Kidney (tissue), 14 donors: ENCODE measurements around the gene RAPGEF1. TPM values are rescaled to one million over a fixed set of nuclear protein-coding genes. Genes with fewer than 3 reads are reported as not detected.

Experiments used
- DNase-seq, 5 donors: peaks; one replicate each; pipeline ENCODE4 v3.0.0-alpha.2; 2013 to 2020
- FAIRE-seq: peaks from 2 replicates; lab custom pipeline; 2012; peaks lifted over from hg19 to GRCh38; lab: Jason Lieb, UNC
- H3K27ac ChIP-seq, 2 donors: one replicate each; pipeline ENCODE4 v1.7.0; 2013; ENCODE audit warnings: low read depth in 2 of 2, low read length in 2 of 2, inconsistent platforms in 1 of 2
- H3K27me3 ChIP-seq: one replicate; pipeline ENCODE4 v1.7.1; 2013; ENCODE audit warnings: low read length, inconsistent platforms; ENCODE audit not compliant: control insufficient read depth, insufficient read depth
- H3K36me3 ChIP-seq, 3 donors: one replicate each; pipeline versions ENCODE4 v1.7.0 to v1.7.1; 2013; ENCODE audit warnings: low read length in 3 of 3, control low read depth in 1 of 3, inconsistent platforms in 1 of 3; ENCODE audit not compliant: insufficient read depth in 3 of 3, control insufficient read depth in 2 of 3
- H3K4me1 ChIP-seq, 3 donors: one replicate each; pipeline versions ENCODE4 v1.7.0 to v1.7.1; 2013; ENCODE audit warnings: low read length in 3 of 3, inconsistent platforms in 1 of 3, low read depth in 1 of 3; ENCODE audit not compliant: control insufficient read depth in 2 of 3, insufficient read depth in 2 of 3
- H3K4me3 ChIP-seq, 3 donors: one replicate each; pipeline versions ENCODE4 v1.7.0 to v1.8.1; 2013; ENCODE audit warnings: low read length in 3 of 3, control low read depth in 1 of 3, inconsistent platforms in 1 of 3
- H3K9ac ChIP-seq, 3 donors: one replicate each; pipeline versions ENCODE4 v1.7.0 to v1.7.1; 2013; ENCODE audit warnings: low read length in 3 of 3, control low read depth in 1 of 3, inconsistent platforms in 1 of 3
- H3K9me3 ChIP-seq, 3 donors: one replicate each; pipeline versions ENCODE4 v1.7.0 to v1.7.1; 2013; ENCODE audit warnings: low read length in 3 of 3, control low read depth in 1 of 3, inconsistent platforms in 1 of 3; ENCODE audit not compliant: control insufficient read depth in 2 of 3, insufficient read depth in 1 of 3
- CTCF ChIP-seq: IDR thresholded peaks from 3 replicates; pipeline ENCODE4 v1.5.1; 2012; ENCODE audit warnings: mild to moderate bottlenecking, moderate library complexity, borderline replicate concordance; ENCODE audit not compliant: insufficient read depth; ENCODE audit errors: extremely low read depth
- intact Hi-C: fragments of 100-400 bp; cut with DNase I; formaldehyde crosslinking; loops from one replicate; pipeline ENCODE4 v1.11.1; 2022
- polyA plus RNA-seq: library from polyadenylated mRNA; stranded (reverse); fragments of 350-450 nt; fragmentation: Illumina TruSeq; extraction: RNeasy Lipid Tissue Mini Kit (QIAGEN cat#74804); gene quantifications from one replicate; pipeline ENCODE4 v1.2.3, GENCODE V29; 2014; ENCODE audit warnings: low read depth, low replicate concordance; ENCODE audit not compliant: insufficient read depth
- total RNA-seq: library from RNA; stranded (reverse); fragmentation: NEBNext Ultra II Directional; extraction: Animal tissue kit (Norgen Biotek cat#: 25700); gene quantifications from one replicate; pipeline ENCODE4 v1.2.1, GENCODE V29; 2021
- donor health status: control.
- donor health status: control.
- donor health status: control.
- donor health status: control.
- donor health status: control.
- donor health status: DM: yes; HTN: yes; CAD: no.
- donor health status: Normal renal cell carcinoma (clear cell type).

The RAPGEF1 gene
- total and polyA plus RNA-seq, 2 donors from 2014 or later: 15.5 to 79.7 TPM

GRCh38 chr9:131623655-131624330 lies 116.1 kb downstream of the RAPGEF1 start:
- intact Hi-C loops: no loop called here
- DNase-seq (peak in 1 of 5 donors; percentile 32), FAIRE-seq (no peak)
- Histone ChIP-seq H3K27ac (no peak overlapping the region), H3K4me1 (peaks cover 0 to 3% (median 0%) of the 10 kb centered on the region in 3 donors), H3K36me3 (peaks cover 4 to 41% (median 24%) of the 10 kb centered on the region in 3 donors), H3K9ac (no peak overlapping the region), H3K4me3 (no peak overlapping the region), H3K9me3 (no peaks in the 10 kb centered on the region), H3K27me3 (no peaks in the 10 kb centered on the region)
- TF ChIP-seq CTCF: no peak

- Histone ChIP-seq H3K27ac (no peak overlapping the region), H3K27me3 (no peaks in the 10 kb centered on the region), H3K4me3 (no peak overlapping the region), H3K4me1 (peaks cover 0 to 5% (median 0%) of the 10 kb centered on the region in 3 donors), H3K9ac (no peak overlapping the region), H3K36me3 (peaks cover 4 to 41% (median 27%) of the 10 kb centered on the region in 3 donors), H3K9me3 (no peaks in the 10 kb centered on the region)
- DNase-seq (no peak), FAIRE-seq (no peak)
- intact Hi-C loops: no loop called here
- no peak for TF ChIP-seq CTCF
These were observed 117.4 kb downstream of the RAPGEF1 start for GRCh38 chr9:131622523-131622922.

GRCh38 chr9:131621551-131622358 lies 118.1 kb downstream of the RAPGEF1 start:
- FAIRE-seq: no peak
- intact Hi-C loops: no loop called here
- TF ChIP-seq CTCF: no peak
- H3K9ac ChIP-seq: no peak overlapping the region
- no peaks in the 10 kb centered on the region for H3K9me3 ChIP-seq
- peaks cover 0 to 5% (median 0%) of the 10 kb centered on the region in 3 donors for H3K4me1 ChIP-seq
- H3K36me3 ChIP-seq: peaks cover 4 to 41% (median 29%) of the 10 kb centered on the region in 3 donors
- no peaks in the 10 kb centered on the region for H3K27me3 ChIP-seq
- H3K4me3 ChIP-seq: no peak overlapping the region
- DNase-seq: peak in 1 of 5 donors; percentile 63
- no peak overlapping the region for H3K27ac ChIP-seq
